Ishikawa (cell line): ENCODE results near the gene EPC2.

Experiments
- CEBPB ChIP-seq: IDR thresholded peaks from 2 replicates; pipeline ENCODE4 v1.6.1; 2012
- CREB1 ChIP-seq: IDR thresholded peaks from 2 replicates; pipeline ENCODE4 v1.6.1; 2012; ENCODE audit warnings: low read depth
- EGR1 ChIP-seq: IDR thresholded peaks from 2 replicates; pipeline ENCODE4 v1.6.1; 2012
- EP300 ChIP-seq: IDR thresholded peaks from 2 replicates; pipeline ENCODE4 v1.6.1; 2012; ENCODE audit warnings: borderline replicate concordance
- FOXM1 ChIP-seq: IDR thresholded peaks from 2 replicates; pipeline ENCODE4 v1.6.1; 2012; ENCODE audit warnings: low read depth, borderline replicate concordance
- NFIC ChIP-seq: IDR thresholded peaks from 2 replicates; pipeline ENCODE4 v1.6.1; 2012
- TAF1 ChIP-seq: IDR thresholded peaks from 2 replicates; pipeline ENCODE4 v1.6.1; 2012; ENCODE audit warnings: low read depth, mild to moderate bottlenecking
- TCF12 ChIP-seq: IDR thresholded peaks from 2 replicates; pipeline ENCODE4 v1.6.1; 2012; ENCODE audit warnings: low read depth
- TEAD4 ChIP-seq: IDR thresholded peaks from 2 replicates; pipeline ENCODE4 v1.6.1; 2012
- YY1 ChIP-seq: IDR thresholded peaks from 2 replicates; pipeline ENCODE4 v1.6.1; 2012; ENCODE audit warnings: low read depth
- ZBTB7A ChIP-seq: IDR thresholded peaks from 2 replicates; pipeline ENCODE4 v1.6.1; 2012; ENCODE audit warnings: low read depth
- TF ChIP-seq, protein P1 (sequence below): IDR thresholded peaks from 2 replicates; pipeline ENCODE4 v1.6.1; 2012; ENCODE audit warnings: low read depth, mild to moderate bottlenecking
- TF ChIP-seq, protein P2 (sequence below): IDR thresholded peaks from 2 replicates; pipeline ENCODE4 v1.6.1; 2012
- TF ChIP-seq, protein P3 (sequence below): IDR thresholded peaks from 2 replicates; pipeline ENCODE4 v1.6.1; 2012

Gene EPC2

DNA sequence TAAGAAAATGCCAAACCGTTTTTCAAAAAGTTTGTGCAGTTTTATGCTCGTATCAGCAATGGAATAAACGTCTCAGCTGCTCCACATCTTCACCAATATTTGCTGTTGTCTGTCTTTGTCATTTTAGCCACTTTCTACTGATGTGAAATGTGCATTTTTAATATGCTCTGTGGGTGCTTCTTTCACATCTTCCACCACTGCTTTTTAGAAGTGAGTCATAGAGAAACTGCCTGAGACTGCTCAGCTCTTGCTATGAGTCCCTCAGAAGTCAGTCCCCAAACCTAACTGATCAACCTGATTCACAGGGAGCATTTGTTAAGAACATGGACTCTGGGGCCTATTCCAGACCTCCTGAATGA is 41.0 kb upstream of the EPC2 start:
- TF ChIP-seq, protein P1, sequence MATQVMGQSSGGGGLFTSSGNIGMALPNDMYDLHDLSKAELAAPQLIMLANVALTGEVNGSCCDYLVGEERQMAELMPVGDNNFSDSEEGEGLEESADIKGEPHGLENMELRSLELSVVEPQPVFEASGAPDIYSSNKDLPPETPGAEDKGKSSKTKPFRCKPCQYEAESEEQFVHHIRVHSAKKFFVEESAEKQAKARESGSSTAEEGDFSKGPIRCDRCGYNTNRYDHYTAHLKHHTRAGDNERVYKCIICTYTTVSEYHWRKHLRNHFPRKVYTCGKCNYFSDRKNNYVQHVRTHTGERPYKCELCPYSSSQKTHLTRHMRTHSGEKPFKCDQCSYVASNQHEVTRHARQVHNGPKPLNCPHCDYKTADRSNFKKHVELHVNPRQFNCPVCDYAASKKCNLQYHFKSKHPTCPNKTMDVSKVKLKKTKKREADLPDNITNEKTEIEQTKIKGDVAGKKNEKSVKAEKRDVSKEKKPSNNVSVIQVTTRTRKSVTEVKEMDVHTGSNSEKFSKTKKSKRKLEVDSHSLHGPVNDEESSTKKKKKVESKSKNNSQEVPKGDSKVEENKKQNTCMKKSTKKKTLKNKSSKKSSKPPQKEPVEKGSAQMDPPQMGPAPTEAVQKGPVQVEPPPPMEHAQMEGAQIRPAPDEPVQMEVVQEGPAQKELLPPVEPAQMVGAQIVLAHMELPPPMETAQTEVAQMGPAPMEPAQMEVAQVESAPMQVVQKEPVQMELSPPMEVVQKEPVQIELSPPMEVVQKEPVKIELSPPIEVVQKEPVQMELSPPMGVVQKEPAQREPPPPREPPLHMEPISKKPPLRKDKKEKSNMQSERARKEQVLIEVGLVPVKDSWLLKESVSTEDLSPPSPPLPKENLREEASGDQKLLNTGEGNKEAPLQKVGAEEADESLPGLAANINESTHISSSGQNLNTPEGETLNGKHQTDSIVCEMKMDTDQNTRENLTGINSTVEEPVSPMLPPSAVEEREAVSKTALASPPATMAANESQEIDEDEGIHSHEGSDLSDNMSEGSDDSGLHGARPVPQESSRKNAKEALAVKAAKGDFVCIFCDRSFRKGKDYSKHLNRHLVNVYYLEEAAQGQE: no peak
- TF ChIP-seq TCF12 (no peak), CREB1 (no peak), TAF1 (no peak), CEBPB (no peak), EGR1 (no peak)
- TF ChIP-seq, protein P2, sequence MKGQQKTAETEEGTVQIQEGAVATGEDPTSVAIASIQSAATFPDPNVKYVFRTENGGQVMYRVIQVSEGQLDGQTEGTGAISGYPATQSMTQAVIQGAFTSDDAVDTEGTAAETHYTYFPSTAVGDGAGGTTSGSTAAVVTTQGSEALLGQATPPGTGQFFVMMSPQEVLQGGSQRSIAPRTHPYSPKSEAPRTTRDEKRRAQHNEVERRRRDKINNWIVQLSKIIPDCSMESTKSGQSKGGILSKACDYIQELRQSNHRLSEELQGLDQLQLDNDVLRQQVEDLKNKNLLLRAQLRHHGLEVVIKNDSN: no peak
- TF ChIP-seq, protein P3, sequence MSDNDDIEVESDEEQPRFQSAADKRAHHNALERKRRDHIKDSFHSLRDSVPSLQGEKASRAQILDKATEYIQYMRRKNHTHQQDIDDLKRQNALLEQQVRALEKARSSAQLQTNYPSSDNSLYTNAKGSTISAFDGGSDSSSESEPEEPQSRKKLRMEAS: no peak

DNA sequence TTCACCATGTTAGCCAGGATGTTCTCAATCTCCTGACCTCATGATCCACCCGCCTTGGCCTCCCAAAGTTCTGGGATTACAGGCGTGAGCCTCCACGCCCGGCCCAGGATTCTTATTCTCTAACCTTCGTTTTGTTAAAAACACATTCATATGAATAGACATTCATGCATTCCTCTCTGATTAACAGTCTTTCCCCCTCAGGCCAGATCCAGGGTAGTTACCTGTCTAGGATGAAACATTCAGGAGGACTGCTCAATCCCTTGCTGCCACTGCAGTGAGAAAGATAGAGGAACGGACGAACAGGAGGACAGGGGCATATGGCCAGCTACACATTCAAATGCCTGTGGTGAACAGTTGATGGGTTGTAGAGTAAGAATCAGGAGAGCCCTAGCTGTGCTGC is 39.6 kb upstream of the EPC2 start:
- TF ChIP-seq NFIC: no peak
- TF ChIP-seq TEAD4: no peak

DNA sequence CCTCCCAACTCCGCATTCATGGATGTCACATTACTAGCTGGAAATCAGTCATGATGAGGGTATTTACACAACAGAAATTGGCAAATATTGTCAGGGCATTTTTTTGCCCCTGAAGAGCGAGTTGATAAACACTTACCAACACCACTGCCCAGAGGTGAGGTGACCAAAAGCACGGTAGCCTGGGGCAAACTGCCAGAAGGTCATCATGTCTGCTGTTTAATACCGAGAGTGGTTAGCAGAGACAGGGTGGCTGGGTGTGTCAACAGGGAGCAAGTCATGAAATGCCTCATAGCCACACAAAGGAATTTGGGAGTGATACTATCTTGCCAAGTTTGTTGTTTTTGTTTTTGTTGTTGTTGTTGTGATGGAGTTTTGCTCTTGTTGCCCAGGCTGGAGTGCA is 37.0 kb upstream of the EPC2 start:
- TF ChIP-seq EGR1 (no peak), FOXM1 (no peak), CEBPB (no peak)

DNA sequence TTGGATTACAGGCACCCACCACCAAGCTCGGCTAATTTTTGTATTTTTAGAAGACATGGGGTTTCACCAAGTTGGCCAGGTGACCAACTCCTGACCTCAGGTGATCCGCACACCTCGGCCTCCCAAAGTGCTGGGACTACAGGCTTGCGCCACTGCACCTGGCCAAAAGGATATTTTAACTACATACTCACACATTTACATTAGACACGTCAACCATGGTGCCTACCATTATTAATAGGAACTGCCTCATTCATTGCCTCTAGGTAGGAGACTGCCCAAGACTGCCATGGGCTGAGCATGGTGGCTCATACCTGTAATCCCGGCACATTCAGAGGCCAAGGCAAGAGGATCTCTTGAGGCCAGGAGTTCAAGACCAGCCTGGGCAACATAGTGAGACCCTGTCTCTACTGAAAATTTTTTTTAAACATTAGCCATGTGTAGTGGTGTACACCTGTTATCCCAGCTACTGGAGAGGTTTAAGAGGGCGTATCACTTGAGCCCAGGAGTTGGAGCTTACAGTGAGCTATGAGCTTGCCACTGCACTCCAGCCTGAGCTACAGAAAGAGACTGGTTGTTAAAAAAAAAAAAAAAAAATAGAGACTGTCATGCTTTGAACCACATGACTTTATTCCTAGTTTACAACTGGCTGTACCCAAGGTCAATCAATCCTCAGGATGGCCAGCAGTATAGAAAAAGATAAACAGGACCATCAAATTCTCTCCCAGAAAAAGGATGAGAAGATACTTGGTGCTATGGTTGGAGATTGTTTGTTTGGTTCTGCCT is 31.1 kb upstream of the EPC2 start:
- TF ChIP-seq, protein P3: no peak
- TF ChIP-seq CREB1: no peak
- no peak for TF ChIP-seq EP300
- TF ChIP-seq, protein P2: no peak
- TF ChIP-seq FOXM1: no peak

DNA sequence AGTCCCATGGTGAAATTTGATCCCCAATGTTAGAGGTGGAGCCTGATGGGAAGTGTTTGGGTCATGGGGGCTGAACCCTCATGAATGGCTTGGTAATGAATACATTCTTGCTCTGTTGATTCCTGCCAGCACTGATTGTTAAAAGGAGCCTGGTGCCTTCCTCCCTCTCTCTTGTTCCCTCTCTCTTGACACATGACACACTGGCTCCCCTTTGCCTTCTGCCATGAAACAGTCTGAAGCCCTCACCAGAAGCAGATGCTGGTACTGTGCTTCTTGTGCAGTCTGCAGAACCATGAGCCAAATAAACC is 30.6 kb upstream of the EPC2 start:
- TF ChIP-seq ZBTB7A: no peak
- TF ChIP-seq, protein P3: peak; percentile 47; the same call in 1 of the 2 replicates

DNA sequence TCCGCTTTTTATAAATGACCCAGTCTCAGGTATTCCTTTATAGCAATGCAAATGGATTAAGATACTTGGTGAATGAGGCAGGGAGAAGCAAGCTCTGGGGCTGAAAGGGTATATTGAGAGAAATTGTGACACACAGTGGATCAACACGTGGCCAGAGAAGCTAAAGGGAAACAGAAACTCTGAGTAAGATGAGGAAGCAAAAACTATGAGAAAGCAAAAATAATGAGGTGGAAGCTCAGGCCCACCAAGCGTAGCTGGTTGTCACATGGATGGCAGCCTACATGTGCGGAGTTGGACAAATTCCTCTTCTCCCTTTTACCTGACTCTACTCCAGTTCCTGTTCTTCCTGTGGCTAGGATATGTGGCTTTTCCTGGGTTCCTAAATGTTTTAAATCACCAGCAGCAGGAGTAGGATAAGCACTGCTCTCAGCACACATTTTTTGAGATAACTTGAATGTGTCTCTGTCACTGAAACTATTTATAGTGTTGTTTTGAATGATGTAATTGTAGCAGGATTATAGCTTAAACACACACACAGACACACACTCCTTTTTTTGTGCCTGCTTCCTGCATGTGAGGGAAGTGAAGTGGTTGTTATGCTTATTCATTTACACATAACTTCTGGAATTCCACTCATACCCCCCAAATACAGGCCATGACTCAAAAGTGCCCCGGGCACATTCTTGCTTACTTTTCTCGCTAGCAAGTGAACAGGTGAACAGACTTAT is 30.1 kb upstream of the EPC2 start:
- TF ChIP-seq TEAD4 (peak; percentile 90), YY1 (no peak), FOXM1 (no peak)
- TF ChIP-seq, protein P3: peak; percentile 24; the same call in 1 of the 2 replicates

DNA sequence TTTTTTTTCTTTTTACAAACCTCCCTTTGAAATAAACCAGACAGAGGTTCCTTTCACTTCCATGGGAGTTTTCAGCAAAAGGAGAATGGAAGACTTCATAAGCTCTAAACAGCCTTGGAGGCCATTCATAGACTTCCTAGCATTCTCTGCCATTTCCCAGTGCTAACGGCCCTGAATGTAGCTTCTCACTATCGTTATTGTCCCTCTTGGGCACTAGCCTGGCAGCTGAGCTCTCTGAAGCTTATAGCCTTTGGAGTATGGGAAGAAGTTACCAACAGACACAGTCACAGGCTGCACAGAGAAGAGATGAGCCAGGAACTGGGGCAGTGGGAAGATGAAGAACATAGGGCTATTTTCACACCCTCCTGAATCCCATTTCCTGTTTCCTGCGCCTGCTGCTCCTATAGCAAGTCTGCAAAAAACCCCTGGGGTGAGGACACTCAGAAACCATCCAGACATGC is 29.1 kb upstream of the EPC2 start:
- no peak for TF ChIP-seq ZBTB7A
- TF ChIP-seq TEAD4: no peak

DNA sequence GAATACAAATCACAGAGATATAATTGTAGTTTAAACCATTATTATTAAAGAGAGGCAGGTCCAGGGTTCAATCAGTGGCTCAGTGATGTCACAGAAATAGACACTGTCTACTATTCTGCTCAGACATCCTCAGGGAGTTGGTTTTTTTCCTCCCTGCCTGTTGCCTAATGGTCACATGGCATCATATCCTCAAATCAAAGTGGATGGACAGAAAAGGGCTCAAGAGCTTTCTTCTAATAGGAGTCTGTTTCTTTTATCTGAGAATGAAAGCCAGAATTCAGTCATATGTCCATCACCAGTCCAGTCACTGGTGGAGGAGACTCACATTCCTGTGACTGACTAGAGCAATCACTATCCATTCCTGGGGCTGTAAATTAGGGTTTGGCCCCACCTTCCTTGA is 27.9 kb upstream of the EPC2 start:
- TF ChIP-seq TCF12: no peak

DNA sequence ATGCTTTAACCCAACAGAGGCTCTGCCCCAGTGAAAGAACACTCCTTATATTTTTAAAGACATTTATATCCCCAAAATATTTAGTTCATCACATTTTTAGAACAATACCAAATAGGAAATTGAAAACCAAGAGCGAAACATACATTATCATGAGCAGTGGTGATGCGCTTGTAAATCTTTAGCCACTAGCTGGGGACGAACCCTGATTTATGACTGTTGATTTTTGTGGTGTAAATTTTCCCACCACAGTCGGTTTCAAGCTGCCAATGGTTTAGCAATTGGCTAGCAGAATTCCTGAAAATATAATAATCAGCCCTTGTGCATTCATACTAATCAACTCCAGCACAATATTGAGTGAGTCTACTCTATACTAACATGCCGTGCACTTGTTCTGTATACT is 27.3 kb upstream of the EPC2 start:
- TF ChIP-seq CEBPB (no peak), YY1 (no peak), EGR1 (no peak), TCF12 (no peak)
